ENCODE results near the gene CYP3A4. TPM values are rescaled to one million over a fixed set of nuclear protein-coding genes. Genes with fewer than 3 reads are reported as not detected.
A peak's percentile ranks its signal among the peaks of the same experiment; 100 is the strongest.
"Not testable (repeated sequence)": the region's sequence is repeated elsewhere in the genome, so short reads cannot be mapped to it uniquely, and the experiment has no call there.

The CYP3A4 gene
- total RNA-seq, 5 donors from 2014 or later (not counting 1 experiment from before 2014, with no cell fraction given), result 0.16 to 0.66 (median 0.53) TPM; not detected in 2

DNA sequence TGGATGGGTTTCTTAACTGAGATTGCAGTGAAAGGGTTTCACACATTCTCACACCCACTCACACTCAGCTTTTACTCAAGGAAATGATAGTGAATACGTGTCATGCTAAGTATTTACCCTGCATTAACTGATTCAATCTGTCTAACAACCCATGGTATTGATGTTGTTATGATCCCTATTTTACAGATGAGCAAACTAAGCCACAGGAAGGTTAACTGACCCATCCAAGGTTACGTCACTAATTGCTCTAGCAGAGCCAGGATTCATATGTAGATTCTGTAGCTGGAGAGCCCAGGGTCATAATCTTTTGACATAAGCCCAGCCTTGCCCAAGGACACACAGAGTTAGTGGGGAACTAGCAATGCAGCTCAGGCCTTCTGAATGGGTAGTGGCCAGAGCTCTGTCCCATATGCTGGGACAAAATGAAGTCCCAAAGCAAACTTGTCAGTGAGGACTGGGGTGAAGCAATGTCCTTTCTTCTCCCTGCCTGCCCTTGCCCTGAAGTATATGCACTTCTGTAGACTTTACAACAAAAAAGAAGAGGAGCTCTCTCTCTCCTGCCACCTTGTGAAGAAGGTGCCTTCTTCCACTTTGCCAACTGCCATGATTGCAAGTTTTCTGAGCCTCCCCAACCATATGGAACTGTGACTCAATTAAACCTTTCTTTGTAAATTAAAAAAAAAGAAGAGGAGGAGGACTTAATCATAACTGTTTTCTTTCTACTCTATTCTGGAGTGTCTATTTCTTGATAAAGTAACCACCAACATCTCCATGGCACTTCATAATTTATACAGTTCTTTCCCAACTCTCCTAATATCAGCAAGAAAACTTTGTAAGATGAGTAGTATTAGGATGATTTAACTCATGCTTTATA lies 44.0 kb downstream of the CYP3A4 start:
- Histone ChIP-seq H3K27me3 (replicated peaks in 1 of 2; ENCODE audit: control insufficient read depth in 2 of 2, extremely low read depth in 1 of 2, insufficient read depth in 2 of 2, low read length in 1 of 2) (peaks cover 0 to 6% of the 10 kb centered on the region in 2 experiments), H3K9me3 (no peaks in the 10 kb centered on the region), H3K36me3 (ENCODE audit: control insufficient read depth in 2 of 2, extremely low read depth in 1 of 2, insufficient read depth in 1 of 2, low read length in 1 of 2) (no peaks in the 10 kb centered on the region), H3K4me1 (ENCODE audit: control insufficient read depth in 1 of 2, extremely low read depth in 1 of 2, insufficient read depth in 2 of 2, low read length in 2 of 2) (no peaks in the 10 kb centered on the region), H3K4me3 (ENCODE audit: control insufficient read depth in 1 of 2, extremely low read depth in 1 of 2, low read length in 1 of 2) (no peak overlapping the region), H3K27ac (ENCODE audit: low read length) (no peak overlapping the region)
- Mint-ChIP-seq H3K27me3 (peaks cover 8 to 14% of the 10 kb centered on the region in 2 donors), H3K36me3 (peaks cover 42% of the 10 kb centered on the region), H3K9me3 (no peaks in the 10 kb centered on the region), H3K27ac (no peak overlapping the region), H3K4me3 (no peak overlapping the region), H3K4me1 (peaks cover 0 to 4% (median 0%) of the 10 kb centered on the region in 3 donors)
- 91% methylated on average over 1 of the region's 2 CpGs for WGBS (ENCODE audit: insufficient coverage)
- ATAC-seq (replicated peaks in 1 of 4) (no peak), DNase-seq (no peak)
- POLR2A ChIA-PET, result interaction anchor here in 1 of 2 donors (0.6 kb wide), 1 partner anchor 142 kb away, joined by 3 read pairs; the partner anchor contains the start of gene TMEM225B
- CTCF ChIA-PET, result no interaction called here

DNA sequence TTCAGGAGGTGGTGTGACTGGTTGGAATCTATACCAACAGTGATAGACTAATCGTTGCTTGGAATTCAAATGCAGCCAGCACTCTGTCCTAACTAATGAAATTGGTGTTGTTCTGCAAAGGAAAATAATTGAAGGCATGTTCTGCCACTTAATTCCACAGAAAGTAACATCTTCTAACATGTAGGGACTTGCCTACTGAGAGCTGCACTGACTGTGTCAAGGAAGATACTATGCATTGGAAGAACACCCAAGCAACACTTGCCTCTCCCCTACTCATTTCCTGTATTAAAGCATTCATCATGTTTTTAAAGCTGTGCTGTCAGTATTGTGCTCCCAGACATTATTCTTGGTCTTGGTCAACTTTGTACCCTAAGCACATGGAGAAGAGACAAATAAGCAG lies 46.3 kb downstream of the CYP3A4 start:
- no peak overlapping the region for H3K4me3 Mint-ChIP-seq
- Histone ChIP-seq H3K9me3 (no peaks in the 10 kb centered on the region), H3K4me1 (ENCODE audit: control insufficient read depth in 1 of 2, extremely low read depth in 1 of 2, insufficient read depth in 2 of 2, low read length in 2 of 2) (no peaks in the 10 kb centered on the region), H3K27ac (ENCODE audit: low read length) (no peak overlapping the region), H3K36me3 (ENCODE audit: control insufficient read depth in 2 of 2, extremely low read depth in 1 of 2, insufficient read depth in 1 of 2, low read length in 1 of 2) (no peaks in the 10 kb centered on the region), H3K4me3 (ENCODE audit: control insufficient read depth in 1 of 2, extremely low read depth in 1 of 2, low read length in 1 of 2) (no peak overlapping the region), H3K27me3 (replicated peaks in 1 of 2; ENCODE audit: control insufficient read depth in 2 of 2, extremely low read depth in 1 of 2, insufficient read depth in 2 of 2, low read length in 1 of 2) (no peaks in the 10 kb centered on the region)
- POLR2A ChIA-PET, result no interaction called here
- H3K27me3 Mint-ChIP-seq, result peaks cover 3 to 4% of the 10 kb centered on the region in 2 donors
- no peak overlapping the region for H3K27ac Mint-ChIP-seq
- H3K9me3 Mint-ChIP-seq, result no peaks in the 10 kb centered on the region
- ATAC-seq (replicated peaks in 1 of 4), result no peak
- WGBS (ENCODE audit: insufficient coverage), result no CpG with 5 or more reads among the region's 1 CpG
- H3K36me3 Mint-ChIP-seq, result peaks cover 42% of the 10 kb centered on the region
- no peak for DNase-seq
- peaks cover 0 to 4% (median 0%) of the 10 kb centered on the region in 3 donors for H3K4me1 Mint-ChIP-seq
- CTCF ChIA-PET, result no interaction called here

DNA sequence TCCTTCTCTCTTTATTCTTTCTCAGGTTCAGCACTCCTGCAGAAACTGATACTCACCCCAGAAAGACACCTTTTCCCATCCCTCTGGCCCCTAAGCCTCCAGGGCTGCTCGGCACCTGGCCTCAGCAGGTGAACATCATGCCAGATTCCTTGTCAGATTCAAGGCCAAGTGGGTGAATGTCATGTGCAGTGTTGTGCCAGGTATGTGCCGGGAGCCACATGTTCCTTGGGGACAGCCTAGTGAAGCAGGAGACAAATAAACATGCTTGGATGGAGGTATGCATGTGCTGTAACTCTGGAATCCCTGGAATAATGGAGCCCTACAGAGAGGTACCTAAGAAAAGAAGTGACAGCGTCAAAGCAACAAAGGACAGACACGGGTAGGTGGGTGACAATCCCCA lies 47.3 kb downstream of the CYP3A4 start:
- H3K9me3 ChIP-seq; H3K9me3 Mint-ChIP-seq; ATAC-seq (replicated peaks in 1 of 4); DNase-seq; H3K4me1 Mint-ChIP-seq; H3K27me3 ChIP-seq (replicated peaks in 1 of 2; ENCODE audit: control insufficient read depth in 2 of 2, extremely low read depth in 1 of 2, insufficient read depth in 2 of 2, low read length in 1 of 2); H3K4me3 Mint-ChIP-seq; POLR2A ChIA-PET; H3K4me1 ChIP-seq (ENCODE audit: control insufficient read depth in 1 of 2, extremely low read depth in 1 of 2, insufficient read depth in 2 of 2, low read length in 2 of 2); H3K4me3 ChIP-seq (ENCODE audit: control insufficient read depth in 1 of 2, extremely low read depth in 1 of 2, low read length in 1 of 2); H3K36me3 ChIP-seq (ENCODE audit: control insufficient read depth in 2 of 2, extremely low read depth in 1 of 2, insufficient read depth in 1 of 2, low read length in 1 of 2); H3K27ac ChIP-seq (ENCODE audit: low read length); H3K27ac Mint-ChIP-seq; H3K27me3 Mint-ChIP-seq: not testable (repeated sequence)
- CTCF ChIA-PET, result interaction anchor here in 1 of 2 donors (0.6 kb wide), 1 partner anchor 342 kb away, joined by 4 read pairs; no protein-coding TSS in a partner anchor
- WGBS (ENCODE audit: insufficient coverage), result 100% methylated on average over 3 of the region's 4 CpGs
- peaks cover 42% of the 10 kb centered on the region for H3K36me3 Mint-ChIP-seq

DNA sequence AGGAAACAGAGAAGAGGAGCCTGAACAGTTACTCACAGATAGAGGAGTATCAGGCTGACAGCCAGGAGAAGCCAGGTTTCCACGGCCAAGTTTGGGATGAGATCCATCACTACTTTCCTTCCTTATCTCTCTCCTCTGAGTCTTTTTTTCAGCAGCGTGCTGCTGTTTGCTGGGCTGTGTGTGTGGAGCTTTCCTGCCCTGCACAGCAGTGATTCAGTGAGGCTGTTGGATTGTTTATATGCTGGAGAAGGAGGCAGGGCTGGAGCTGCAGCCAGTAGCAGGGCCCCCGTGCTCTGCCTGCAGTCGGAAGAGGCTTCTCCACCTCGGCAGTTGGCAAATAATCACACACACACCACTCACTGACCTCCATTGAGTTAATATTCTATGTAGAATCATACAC lies 49.0 kb downstream of the CYP3A4 start, which contains the start of gene CYP3A7:
Gene CYP3A7, minus strand, starts transcription at position 210 of the 400 bp plus-strand sequence. Its CDS starts 103 bp downstream, at position 107.
- POLR2A ChIA-PET, result no interaction called here
- H3K27ac ChIP-seq (ENCODE audit: low read length), result no peak within 1 kb of the TSS
- no peak within 1 kb of the TSS for H3K27ac Mint-ChIP-seq

DNA sequence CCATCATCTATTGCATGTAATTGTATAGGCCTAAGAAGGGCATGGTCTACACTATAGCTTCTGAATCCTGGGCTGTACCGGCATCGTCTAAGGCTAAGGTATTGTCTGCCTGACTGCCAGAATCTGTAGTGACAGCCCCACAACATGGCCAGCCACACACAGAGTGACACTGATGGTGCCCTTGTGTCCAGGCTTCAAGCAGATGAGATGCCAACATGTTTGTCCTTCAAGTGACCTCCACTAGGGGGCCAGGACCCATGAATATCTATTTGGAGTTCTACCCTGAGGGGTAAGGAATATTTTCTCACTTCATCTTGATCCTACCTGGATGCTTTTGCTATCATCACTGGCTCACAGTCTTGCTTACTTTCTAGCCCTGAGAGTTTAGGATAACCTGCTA lies 50.5 kb downstream of the CYP3A4 start:
- WGBS (ENCODE audit: insufficient coverage), result 100% methylated on average over 2 of the region's 2 CpGs
- DNase-seq (peak in 6 of 35 experiments; percentile 2 to 19 (median 8)), ATAC-seq (replicated peaks in 1 of 4) (no peak)
- Histone ChIP-seq H3K4me1 (ENCODE audit: control insufficient read depth in 1 of 2, extremely low read depth in 1 of 2, insufficient read depth in 2 of 2, low read length in 2 of 2) (no peaks in the 10 kb centered on the region), H3K36me3 (ENCODE audit: control insufficient read depth in 2 of 2, extremely low read depth in 1 of 2, insufficient read depth in 1 of 2, low read length in 1 of 2) (no peaks in the 10 kb centered on the region), H3K27me3 (replicated peaks in 1 of 2; ENCODE audit: control insufficient read depth in 2 of 2, extremely low read depth in 1 of 2, insufficient read depth in 2 of 2, low read length in 1 of 2) (no peaks in the 10 kb centered on the region), H3K27ac (ENCODE audit: low read length) (no peak overlapping the region), H3K4me3 (ENCODE audit: control insufficient read depth in 1 of 2, extremely low read depth in 1 of 2, low read length in 1 of 2) (no peak overlapping the region), H3K9me3 (no peaks in the 10 kb centered on the region)
- Mint-ChIP-seq H3K4me1 (no peaks in the 10 kb centered on the region), H3K27me3 (no peaks in the 10 kb centered on the region), H3K27ac (no peak overlapping the region), H3K9me3 (no peaks in the 10 kb centered on the region), H3K36me3 (peaks cover 24% of the 10 kb centered on the region), H3K4me3 (no peak overlapping the region)
- CTCF ChIA-PET, result no interaction called here
- POLR2A ChIA-PET, result no interaction called here

More for the DNA sequence above, 49.0 kb downstream of the CYP3A4 start, which contains the start of gene CYP3A7:
- Histone ChIP-seq H3K27me3 (replicated peaks in 1 of 2; ENCODE audit: control insufficient read depth in 2 of 2, extremely low read depth in 1 of 2, insufficient read depth in 2 of 2, low read length in 1 of 2) (no peaks in the 10 kb centered on the region), H3K4me3 (ENCODE audit: control insufficient read depth in 1 of 2, extremely low read depth in 1 of 2, low read length in 1 of 2) (no peak within 1 kb of the TSS), H3K4me1 (ENCODE audit: control insufficient read depth in 1 of 2, extremely low read depth in 1 of 2, insufficient read depth in 2 of 2, low read length in 2 of 2) (no peaks in the 10 kb centered on the region), H3K9me3 (no peaks in the 10 kb centered on the region), H3K36me3 (ENCODE audit: control insufficient read depth in 2 of 2, extremely low read depth in 1 of 2, insufficient read depth in 1 of 2, low read length in 1 of 2) (no peaks in the 10 kb centered on the region)
- no peak for DNase-seq
- Mint-ChIP-seq H3K27me3 (no peaks in the 10 kb centered on the region), H3K4me3 (no peak within 1 kb of the TSS), H3K4me1 (no peaks in the 10 kb centered on the region), H3K36me3 (peaks cover 34% of the 10 kb centered on the region), H3K9me3 (no peaks in the 10 kb centered on the region)
- ATAC-seq (replicated peaks in 1 of 4), result no peak
- WGBS (ENCODE audit: insufficient coverage), result no CpG with 5 or more reads among the region's 5 CpGs
- CTCF ChIA-PET, result interaction anchor here in 1 of 2 donors (0.8 kb wide), 1 partner anchor 118 kb away, joined by 3 read pairs; no protein-coding TSS in a partner anchor

DNA sequence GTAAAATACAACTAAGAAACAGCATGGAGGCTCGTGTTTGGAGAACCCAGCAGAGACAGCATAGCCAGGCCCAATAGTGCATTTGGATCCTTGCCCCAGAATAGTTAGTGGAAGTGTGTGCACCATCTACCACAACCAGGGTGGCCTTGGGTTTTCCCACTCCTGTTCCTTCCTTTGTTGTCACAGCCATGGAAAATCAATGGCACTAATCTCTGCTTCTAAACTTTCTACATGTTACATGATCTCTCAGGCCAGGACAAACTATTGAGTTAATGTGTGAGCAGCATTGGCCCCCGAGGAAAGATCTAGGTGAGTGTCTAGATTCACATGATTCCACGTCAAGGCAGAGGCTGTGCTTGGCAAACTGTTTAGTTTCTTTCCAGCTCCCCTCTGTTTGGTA lies 51.0 kb downstream of the CYP3A4 start:
- ChIA-PET CTCF (no interaction called here), POLR2A (no interaction called here)
- no peaks in the 10 kb centered on the region for H3K27me3 Mint-ChIP-seq
- Histone ChIP-seq H3K9me3 (no peaks in the 10 kb centered on the region), H3K27ac (ENCODE audit: low read length) (no peak overlapping the region), H3K4me1 (ENCODE audit: control insufficient read depth in 1 of 2, extremely low read depth in 1 of 2, insufficient read depth in 2 of 2, low read length in 2 of 2) (no peaks in the 10 kb centered on the region), H3K27me3 (replicated peaks in 1 of 2; ENCODE audit: control insufficient read depth in 2 of 2, extremely low read depth in 1 of 2, insufficient read depth in 2 of 2, low read length in 1 of 2) (no peaks in the 10 kb centered on the region), H3K36me3 (ENCODE audit: control insufficient read depth in 2 of 2, extremely low read depth in 1 of 2, insufficient read depth in 1 of 2, low read length in 1 of 2) (no peaks in the 10 kb centered on the region), H3K4me3 (ENCODE audit: control insufficient read depth in 1 of 2, extremely low read depth in 1 of 2, low read length in 1 of 2) (no peak overlapping the region)
- WGBS (ENCODE audit: insufficient coverage), result 80% methylated on average over 2 of the region's 3 CpGs
- H3K4me1 Mint-ChIP-seq, result no peaks in the 10 kb centered on the region
- H3K36me3 Mint-ChIP-seq, result peaks cover 21% of the 10 kb centered on the region
- DNase-seq, result no peak
- H3K4me3 Mint-ChIP-seq, result no peak overlapping the region
- no peak overlapping the region for H3K27ac Mint-ChIP-seq
- no peak for ATAC-seq (replicated peaks in 1 of 4)
- H3K9me3 Mint-ChIP-seq, result no peaks in the 10 kb centered on the region
